Trophoblast cell (in vitro differentiated cells and primary cell): ENCODE measurements around the gene C7orf57.

Experiments
- DNase-seq, 2 donors: peaks; one replicate each; pipeline ENCODE4 v3.0.0-alpha.2; 2016
- H2AFZ ChIP-seq: 2 replicates; pipeline ENCODE4 v1.6.1; 2013; ENCODE audit warnings: low read length, moderate library complexity, mild to moderate bottlenecking; ENCODE audit not compliant: insufficient read depth, poor library complexity
- H2AK5ac ChIP-seq: 2 replicates; pipeline ENCODE4 v1.6.1; 2013; ENCODE audit warnings: mild to moderate bottlenecking, low read length
- H2BK120ac ChIP-seq: 2 replicates; pipeline ENCODE4 v1.6.1; 2013; ENCODE audit warnings: low read length, mild to moderate bottlenecking, moderate library complexity; ENCODE audit not compliant: insufficient read depth, poor library complexity
- H2BK12ac ChIP-seq: 2 replicates; pipeline ENCODE4 v1.6.1; 2013; ENCODE audit warnings: mild to moderate bottlenecking, low read length, moderate library complexity
- H2BK5ac ChIP-seq: 2 replicates; pipeline ENCODE4 v1.6.1; 2013; ENCODE audit warnings: low read length, low read depth, moderate library complexity, mild to moderate bottlenecking; ENCODE audit not compliant: poor library complexity
- H3K14ac ChIP-seq: 2 replicates; pipeline ENCODE4 v1.6.1; 2013; ENCODE audit warnings: mild to moderate bottlenecking, low read length
- H3K18ac ChIP-seq: 2 replicates; pipeline ENCODE4 v1.6.1; 2013; ENCODE audit warnings: mild to moderate bottlenecking, low read length
- H3K23ac ChIP-seq: 2 replicates; pipeline ENCODE4 v1.6.1; 2013; ENCODE audit warnings: low read length
- H3K27ac ChIP-seq: 2 replicates; pipeline ENCODE4 v1.5.1; 2013; ENCODE audit warnings: low read depth, mild to moderate bottlenecking, inconsistent platforms, low read length, moderate library complexity
- H3K27me3 ChIP-seq: 2 replicates; pipeline ENCODE4 v1.6.1; 2013; ENCODE audit warnings: inconsistent platforms, mild to moderate bottlenecking, low read length, moderate library complexity; ENCODE audit not compliant: insufficient read depth
- H3K36me3 ChIP-seq, 2 experiments: 1 replicate in 1 of 2; 2 replicates in 1 of 2; pipeline ENCODE4 v1.6.1; 2013; ENCODE audit warnings: low read length in 2 of 2, mild to moderate bottlenecking in 2 of 2, moderate library complexity in 1 of 2; ENCODE audit not compliant: insufficient read depth in 2 of 2, control insufficient read depth in 1 of 2
- H3K4ac ChIP-seq: 2 replicates; pipeline ENCODE4 v1.6.1; 2013; ENCODE audit warnings: low read depth, mild to moderate bottlenecking, low read length, moderate library complexity
- H3K4me1 ChIP-seq, 2 experiments: 1 replicate in 1 of 2; 2 replicates in 1 of 2; pipeline ENCODE4 v1.6.1; 2013; ENCODE audit warnings: low read length in 2 of 2, mild to moderate bottlenecking in 2 of 2, moderate library complexity in 1 of 2; ENCODE audit not compliant: insufficient read depth in 2 of 2, control insufficient read depth in 1 of 2
- H3K4me2 ChIP-seq: 2 replicates; pipeline ENCODE4 v1.6.1; 2013; ENCODE audit warnings: inconsistent platforms, mild to moderate bottlenecking, low read length, moderate library complexity
- H3K4me3 ChIP-seq: 2 replicates; pipeline ENCODE4 v1.5.1; 2013; ENCODE audit warnings: mild to moderate bottlenecking, low read depth, low read length, inconsistent platforms
- H3K79me1 ChIP-seq: one replicate; pipeline ENCODE4 v1.6.1; 2013; ENCODE audit warnings: low read length
- H3K79me2 ChIP-seq: 2 replicates; pipeline ENCODE4 v1.6.1; 2013; ENCODE audit warnings: low read length, mild to moderate bottlenecking; ENCODE audit not compliant: control insufficient read depth, insufficient read depth, poor library complexity
- H3K9ac ChIP-seq: 2 replicates; pipeline ENCODE4 v1.6.1; 2013; ENCODE audit warnings: mild to moderate bottlenecking, low read length
- H3K9me3 ChIP-seq: 2 replicates; pipeline ENCODE4 v1.6.1; 2013; ENCODE audit warnings: low read depth, mild to moderate bottlenecking, control low read depth, inconsistent platforms, low read length; ENCODE audit not compliant: insufficient read depth
- H4K12ac ChIP-seq: 2 replicates; pipeline ENCODE4 v1.6.1; 2013; ENCODE audit warnings: low read depth, mild to moderate bottlenecking, low read length, moderate library complexity
- H4K8ac ChIP-seq: 2 replicates; pipeline ENCODE4 v1.6.1; 2013; ENCODE audit warnings: low read depth, mild to moderate bottlenecking, low read length, moderate library complexity
- H4K91ac ChIP-seq: one replicate; pipeline ENCODE4 v1.6.1; 2013; ENCODE audit warnings: low read depth, mild to moderate bottlenecking, low read length, moderate library complexity
- WGBS: extraction: QIAGEN DNeasy Blood & Tissue Kit; methylation state at CpG from one replicate; pipeline ENCODE4 v1.1.7; 2013; ENCODE audit warnings: missing lambda C conversion rate; ENCODE audit not compliant: insufficient read length, insufficient coverage; ENCODE audit errors: extremely low coverage; 5-methylcytosine and 5-hydroxymethylcytosine counted together

Gene C7orf57

GRCh38 chr7:48040944-48041652 is 5.8 kb downstream of the C7orf57 start:
- no peak overlapping the region for H2BK12ac ChIP-seq
- H3K4me3 ChIP-seq, result no peak overlapping the region
- no peak overlapping the region for H4K91ac ChIP-seq
- no peaks in the 10 kb centered on the region for H3K36me3 ChIP-seq
- H3K9me3 ChIP-seq, result peaks cover 2% of the 10 kb centered on the region
- H3K27me3 ChIP-seq, result peaks cover 9% of the 10 kb centered on the region
- H3K23ac ChIP-seq, result no peak overlapping the region
- no peak overlapping the region for H3K14ac ChIP-seq
- H2AK5ac ChIP-seq, result no peak overlapping the region
- H2BK5ac ChIP-seq, result no peak overlapping the region
- no peaks in the 10 kb centered on the region for H3K79me1 ChIP-seq
- H3K4me1 ChIP-seq, result peaks cover 2 to 4% of the 10 kb centered on the region in 2 experiments
- no peak overlapping the region for H2BK120ac ChIP-seq
- H3K4me2 ChIP-seq, result no peak overlapping the region
- no peaks in the 10 kb centered on the region for H3K79me2 ChIP-seq
- H3K9ac ChIP-seq, result no peak overlapping the region
- H4K8ac ChIP-seq, result no peak overlapping the region
- no peak overlapping the region for H3K4ac ChIP-seq
- no peak overlapping the region for H4K12ac ChIP-seq
- no peak overlapping the region for H3K18ac ChIP-seq
- no peak overlapping the region for H2AFZ ChIP-seq
- WGBS, result no CpG with 5 or more reads among the region's 18 CpGs
- H3K27ac ChIP-seq, result no peak overlapping the region
- no peak for DNase-seq

- H4K12ac ChIP-seq, result no peak overlapping the region
- no peak overlapping the region for H2BK120ac ChIP-seq
- H3K9me3 ChIP-seq, result no peaks in the 10 kb centered on the region
- no peak overlapping the region for H3K18ac ChIP-seq
- no peaks in the 10 kb centered on the region for H3K79me2 ChIP-seq
- no peak overlapping the region for H3K4me2 ChIP-seq
- no peak overlapping the region for H3K4me3 ChIP-seq
- H3K4ac ChIP-seq, result no peak overlapping the region
- H4K91ac ChIP-seq, result no peak overlapping the region
- H3K4me1 ChIP-seq, result peaks cover 0 to 6% of the 10 kb centered on the region in 2 experiments
- no peak overlapping the region for H4K8ac ChIP-seq
- no peak for DNase-seq
- H2BK12ac ChIP-seq, result no peak overlapping the region
- H2AFZ ChIP-seq, result no peak overlapping the region
- H3K27ac ChIP-seq, result no peak overlapping the region
- no peaks in the 10 kb centered on the region for H3K36me3 ChIP-seq
- peaks cover 4% of the 10 kb centered on the region for H3K27me3 ChIP-seq
- H2BK5ac ChIP-seq, result no peak overlapping the region
- no peak overlapping the region for H3K9ac ChIP-seq
- no peak overlapping the region for H3K14ac ChIP-seq
- no CpG with 5 or more reads among the region's 3 CpGs for WGBS
- H3K79me1 ChIP-seq, result no peaks in the 10 kb centered on the region
- no peak overlapping the region for H2AK5ac ChIP-seq
- H3K23ac ChIP-seq, result no peak overlapping the region
These were observed 6.3 kb downstream of the C7orf57 start for GRCh38 chr7:48041653-48041970.

GRCh38 chr7:48042216-48042615 is 6.9 kb downstream of the C7orf57 start:
- no peak overlapping the region for H3K14ac ChIP-seq
- no peak overlapping the region for H2BK12ac ChIP-seq
- H4K91ac ChIP-seq, result no peak overlapping the region
- H4K12ac ChIP-seq, result no peak overlapping the region
- H3K9ac ChIP-seq, result no peak overlapping the region
- no peaks in the 10 kb centered on the region for H3K9me3 ChIP-seq
- H3K18ac ChIP-seq, result no peak overlapping the region
- no peak overlapping the region for H3K27ac ChIP-seq
- no peaks in the 10 kb centered on the region for H3K79me2 ChIP-seq
- H2AFZ ChIP-seq, result no peak overlapping the region
- no peak overlapping the region for H2AK5ac ChIP-seq
- H3K36me3 ChIP-seq, result no peaks in the 10 kb centered on the region
- H3K4ac ChIP-seq, result no peak overlapping the region
- H3K4me2 ChIP-seq, result no peak overlapping the region
- H3K79me1 ChIP-seq, result no peaks in the 10 kb centered on the region
- no peak overlapping the region for H3K4me3 ChIP-seq
- H4K8ac ChIP-seq, result no peak overlapping the region
- H2BK120ac ChIP-seq, result no peak overlapping the region
- peak in 1 of 2 donors; percentile 41 for DNase-seq
- H3K23ac ChIP-seq, result no peak overlapping the region
- no peaks in the 10 kb centered on the region for H3K27me3 ChIP-seq
- WGBS, result no CpG with 5 or more reads among the region's 3 CpGs
- H3K4me1 ChIP-seq, result peaks cover 0 to 6% of the 10 kb centered on the region in 2 experiments
- H2BK5ac ChIP-seq, result no peak overlapping the region

GRCh38 chr7:48042636-48043035 is 7.3 kb downstream of the C7orf57 start:
- no peak overlapping the region for H2AFZ ChIP-seq
- no peak overlapping the region for H2AK5ac ChIP-seq
- H4K91ac ChIP-seq, result no peak overlapping the region
- no peak overlapping the region for H4K12ac ChIP-seq
- no peak overlapping the region for H3K23ac ChIP-seq
- H3K9me3 ChIP-seq, result no peaks in the 10 kb centered on the region
- peaks cover 0 to 6% of the 10 kb centered on the region in 2 experiments for H3K4me1 ChIP-seq
- no peak overlapping the region for H4K8ac ChIP-seq
- H3K36me3 ChIP-seq, result no peaks in the 10 kb centered on the region
- H3K4me3 ChIP-seq, result no peak overlapping the region
- H3K4me2 ChIP-seq, result no peak overlapping the region
- H3K4ac ChIP-seq, result no peak overlapping the region
- H2BK5ac ChIP-seq, result no peak overlapping the region
- H2BK12ac ChIP-seq, result no peak overlapping the region
- no CpG with 5 or more reads among the region's 3 CpGs for WGBS
- H3K14ac ChIP-seq, result no peak overlapping the region
- no peak overlapping the region for H2BK120ac ChIP-seq
- H3K79me1 ChIP-seq, result no peaks in the 10 kb centered on the region
- H3K9ac ChIP-seq, result no peak overlapping the region
- H3K27me3 ChIP-seq, result no peaks in the 10 kb centered on the region
- H3K27ac ChIP-seq, result no peak overlapping the region
- H3K18ac ChIP-seq, result no peak overlapping the region
- H3K79me2 ChIP-seq, result no peaks in the 10 kb centered on the region
- no peak for DNase-seq
